T-helper 22 cell (primary cell): ENCODE results near the gene RBM19.
"Not testable (repeated sequence)": the region's sequence is repeated elsewhere in the genome, so short reads cannot be mapped to it uniquely, and the experiment has no call there.

Source experiments
- DNase-seq: peaks from one replicate; pipeline ENCODE4 v3.0.0-alpha.2; 2020; ENCODE audit warnings: low read depth

The RBM19 gene

DNA sequence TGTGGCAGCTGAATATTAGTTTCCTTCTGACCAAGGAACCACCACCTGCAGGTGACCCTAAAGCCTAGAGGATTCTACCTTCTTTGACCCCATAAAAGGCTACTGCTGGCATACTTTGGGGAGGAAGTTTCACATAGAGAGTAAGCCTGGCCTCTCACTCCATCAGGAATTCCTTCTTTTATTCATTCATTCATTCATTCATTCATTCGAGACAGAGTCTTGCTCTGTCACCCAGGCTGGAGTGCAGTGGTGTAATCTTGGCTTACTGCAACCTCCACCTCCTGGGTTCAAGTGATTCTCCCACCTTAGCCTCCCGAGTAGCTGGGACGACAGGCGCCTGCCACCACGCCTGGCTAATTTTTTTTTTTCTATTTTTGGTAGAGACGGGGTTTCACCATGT, 64.8 kb downstream of the RBM19 start:
- not testable (repeated sequence) for DNase-seq

DNA sequence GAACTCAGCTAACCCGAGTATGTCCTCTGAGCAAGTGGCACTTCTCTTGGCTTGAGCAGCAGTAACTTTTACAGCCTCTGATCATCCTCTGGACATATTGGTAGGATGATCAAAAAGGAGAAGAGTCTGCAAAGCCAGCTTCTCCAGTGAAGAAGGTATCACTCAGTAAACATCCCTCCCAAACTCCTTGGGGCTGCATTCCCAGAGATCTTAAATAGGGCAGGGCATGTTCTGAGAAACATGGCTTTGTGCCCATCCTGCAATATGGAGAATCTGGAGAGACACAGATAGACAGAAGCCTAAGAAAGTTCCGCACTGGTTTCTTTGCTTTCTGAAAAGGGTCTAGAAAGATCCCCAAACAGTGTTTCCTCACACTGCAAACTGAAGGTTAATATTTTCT, 65.4 kb downstream of the RBM19 start:
- no peak for DNase-seq

DNA sequence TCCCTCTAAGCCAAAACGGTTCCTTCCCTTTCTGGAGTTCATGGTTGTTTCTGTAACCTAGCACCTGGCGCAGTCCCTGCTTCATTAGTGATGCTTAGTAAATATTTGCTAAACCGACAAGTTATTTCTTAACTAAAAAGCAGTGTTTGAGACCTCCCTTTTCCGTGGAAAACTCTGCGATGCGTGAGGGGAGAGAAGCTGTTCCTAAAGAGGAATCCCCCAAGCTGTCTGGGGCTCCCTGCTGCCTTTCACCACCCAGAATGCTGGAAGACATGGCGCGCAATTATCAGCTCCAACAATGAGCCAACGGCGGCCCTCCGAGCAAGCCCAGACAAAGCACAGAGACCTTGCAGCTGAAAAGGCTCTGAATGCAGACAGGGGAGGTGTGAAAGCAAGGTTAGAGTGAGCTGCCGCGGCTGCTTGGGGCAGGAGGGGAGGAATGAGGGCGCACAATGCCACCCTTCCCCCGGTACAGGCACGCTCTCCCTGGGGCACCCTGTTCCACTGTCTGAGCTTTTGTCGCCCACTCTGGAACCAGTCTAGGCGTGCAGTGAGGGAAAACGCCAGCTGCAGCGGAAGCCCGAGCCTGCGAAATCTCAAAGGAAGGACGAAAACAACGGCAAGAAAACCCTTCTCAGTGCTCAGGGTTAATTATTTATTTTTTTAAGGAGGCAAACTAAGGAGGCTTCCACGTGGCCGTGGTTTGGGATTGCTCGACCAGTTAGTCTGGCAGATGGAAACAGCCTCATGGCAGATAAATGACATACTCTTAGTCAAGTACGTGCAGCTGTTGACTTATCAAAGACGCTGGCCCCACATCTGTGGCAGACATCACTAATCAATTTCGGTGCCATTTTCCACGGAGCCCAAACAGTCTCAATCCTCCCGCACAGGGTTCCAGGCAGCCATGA, 66.3 kb downstream of the RBM19 start:
- DNase-seq = no peak

DNA sequence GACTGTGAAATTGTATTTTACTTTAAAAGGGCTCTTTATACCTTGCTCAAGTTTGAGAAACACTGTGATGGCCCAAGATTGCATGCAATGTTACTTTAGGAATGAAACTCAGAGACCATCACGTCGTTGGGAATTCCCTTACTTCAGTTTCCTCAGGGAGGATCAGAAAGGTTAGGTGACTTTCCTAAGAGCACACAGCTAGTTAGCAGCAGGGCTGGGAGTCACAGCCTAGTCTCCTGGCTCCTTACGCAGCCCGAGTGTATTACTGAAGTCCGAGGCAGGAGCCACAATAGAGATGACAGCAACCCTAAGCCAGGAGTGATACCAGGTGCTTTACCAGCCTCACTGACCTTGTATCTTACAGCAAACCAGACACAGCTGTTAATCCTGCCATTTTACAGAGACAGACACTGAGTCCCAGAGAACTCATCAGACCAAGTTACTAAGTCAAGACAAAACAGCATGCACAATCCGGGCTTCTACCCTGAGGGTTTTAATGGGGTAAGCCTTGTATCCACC, 67.0 kb downstream of the RBM19 start:
- no peak for DNase-seq

DNA sequence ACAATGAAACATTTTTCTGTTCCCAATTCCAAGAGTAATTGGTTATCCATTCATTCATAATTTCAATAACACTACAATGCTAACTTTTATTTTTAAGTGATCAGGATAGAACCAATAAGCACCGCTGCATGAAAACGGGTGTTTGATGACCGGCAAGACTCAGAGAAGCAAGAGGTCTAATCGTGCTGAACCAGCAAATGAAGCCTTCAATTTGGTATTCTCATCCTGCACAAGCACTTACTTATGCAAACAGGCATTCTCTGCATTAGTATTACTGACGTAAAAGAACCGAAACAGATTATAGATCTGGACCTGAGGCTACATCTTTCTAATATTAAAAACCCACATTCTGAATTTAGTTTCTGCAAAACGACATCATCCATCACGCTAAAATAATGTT, 67.7 kb downstream of the RBM19 start:
- DNase-seq = no peak

DNA sequence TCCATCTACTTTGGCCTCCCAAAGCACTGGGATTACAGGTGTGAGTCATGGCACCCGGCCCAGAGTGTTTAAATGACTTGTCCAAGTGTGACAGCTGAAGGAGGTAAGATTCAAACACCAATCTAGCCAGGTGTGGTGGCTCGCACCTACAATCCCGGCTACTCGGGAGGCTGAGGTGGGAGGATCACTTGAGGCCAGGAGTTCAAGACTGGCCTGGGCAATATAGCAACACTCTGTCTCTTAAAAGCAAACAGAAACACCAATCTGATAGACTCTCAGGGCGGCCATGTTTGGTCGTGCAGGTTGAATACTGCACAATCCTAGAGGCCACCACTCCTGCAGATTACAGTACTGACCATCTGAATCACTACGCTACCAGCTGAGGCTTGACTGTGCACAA, 68.7 kb downstream of the RBM19 start:
- DNase-seq = no peak

DNA sequence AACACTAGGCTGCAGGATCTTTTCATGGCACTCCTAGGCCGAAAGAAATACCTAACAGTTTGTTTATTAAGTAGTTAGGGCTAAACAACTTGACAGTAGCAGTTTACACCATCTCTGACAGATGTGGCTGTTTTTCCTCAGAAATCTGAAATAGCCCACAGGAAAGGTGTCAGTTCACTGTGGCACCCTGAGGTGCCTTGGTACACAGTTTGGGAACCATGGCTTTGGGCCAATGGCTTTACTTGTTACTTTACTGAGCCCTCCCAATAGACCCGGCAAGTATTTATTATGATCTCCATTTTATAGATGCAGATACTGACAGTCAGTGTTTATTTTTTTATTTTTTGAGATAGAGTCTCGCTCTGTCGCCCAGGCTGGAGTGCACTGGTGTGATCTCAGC, 69.3 kb downstream of the RBM19 start:
- no peak for DNase-seq

DNA sequence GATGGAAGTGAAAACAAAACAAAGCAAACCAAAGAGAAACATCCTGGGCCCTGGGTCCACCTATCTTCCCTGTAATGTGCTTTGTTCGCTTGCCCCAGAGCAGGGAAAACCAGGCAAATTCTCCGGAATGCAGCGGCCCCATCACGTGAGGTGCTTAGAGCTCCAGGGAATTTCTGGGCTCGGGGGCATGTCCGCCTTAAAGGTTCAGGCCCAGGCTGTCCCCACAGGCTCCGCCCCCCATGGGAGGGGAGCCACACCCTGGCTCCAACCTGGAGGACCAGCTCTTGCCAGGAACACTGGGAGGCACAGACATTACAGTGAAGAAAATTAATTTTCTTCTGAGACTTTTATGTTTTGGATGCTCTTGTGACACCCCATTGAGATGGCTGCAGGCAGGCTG, 69.9 kb downstream of the RBM19 start:
- no peak for DNase-seq

DNA sequence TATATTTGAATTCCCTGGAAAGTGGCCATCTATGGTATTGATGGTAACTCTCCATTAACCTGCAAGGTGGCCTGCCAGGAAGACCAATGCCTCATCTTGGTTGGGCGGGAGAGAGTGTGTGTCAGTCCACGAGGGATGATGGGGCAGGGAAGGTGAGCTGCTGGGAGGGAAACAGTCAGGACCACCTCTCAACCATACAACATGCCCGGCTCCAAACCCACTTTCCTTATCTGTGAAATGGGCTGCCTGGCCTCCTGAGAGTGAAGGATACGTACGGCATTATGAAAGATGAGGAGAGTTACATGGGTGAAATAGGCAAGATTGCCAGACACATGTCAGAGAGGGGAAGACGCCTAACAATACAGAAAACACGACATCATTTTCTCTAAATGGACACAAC, 70.9 kb downstream of the RBM19 start:
- DNase-seq = no peak

DNA sequence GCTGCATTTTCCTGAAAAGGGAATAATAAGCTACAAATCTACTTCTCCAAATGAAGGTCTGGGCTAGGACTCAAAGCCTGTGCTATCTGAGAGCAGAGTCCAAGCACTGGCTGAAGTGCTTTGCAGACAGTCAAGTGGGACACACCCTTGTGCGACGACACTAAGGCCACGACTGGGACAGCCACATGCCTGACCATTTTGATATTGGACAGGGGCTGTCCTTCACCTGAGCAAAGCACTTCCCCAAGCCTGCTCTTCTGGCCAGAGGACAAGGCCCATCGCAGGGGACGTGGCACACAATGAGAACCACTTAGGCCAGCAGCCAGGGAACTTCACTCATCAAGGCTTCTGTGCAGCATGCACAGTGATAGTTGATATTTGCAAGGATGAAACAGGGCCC, 71.4 kb downstream of the RBM19 start:
- DNase-seq = no peak

DNA sequence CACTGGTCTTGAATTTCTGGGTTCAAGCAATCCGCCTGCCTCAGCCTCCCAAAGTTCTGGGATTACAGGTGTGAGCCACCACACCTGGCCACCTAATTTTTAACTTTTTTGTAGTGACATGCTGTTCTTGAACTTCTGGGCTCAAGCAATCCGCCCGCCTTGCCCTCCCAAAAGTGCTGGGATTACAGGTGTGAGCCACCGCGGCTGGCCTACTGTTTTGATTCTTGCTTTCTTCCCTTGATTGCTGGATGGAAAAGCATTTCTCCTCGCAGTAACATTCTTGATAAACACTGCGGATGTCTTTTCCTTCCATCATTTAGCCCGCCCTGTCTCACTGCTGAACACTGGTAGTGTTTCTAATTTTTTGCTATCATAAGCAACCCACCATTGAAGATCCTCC, 72.9 kb downstream of the RBM19 start:
- DNase-seq = no peak

DNA sequence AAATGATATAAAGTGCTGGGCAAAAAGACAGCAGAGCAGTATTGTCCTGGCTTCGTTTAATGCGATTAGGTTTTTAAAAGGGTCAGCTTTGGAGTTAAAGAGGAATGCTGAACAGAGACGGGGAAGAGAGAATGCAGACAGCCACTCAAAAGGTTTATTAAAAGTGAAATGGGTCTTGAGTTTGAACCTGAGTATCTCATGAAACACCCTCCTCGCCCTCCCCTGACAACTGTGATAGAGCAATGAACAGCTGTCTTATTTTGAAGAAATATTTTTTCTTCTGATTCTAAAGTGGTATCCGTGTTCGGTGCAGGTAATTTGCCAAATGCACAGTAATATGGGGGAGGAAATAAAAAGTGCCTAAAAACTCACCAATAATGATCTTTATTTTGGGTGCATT, 73.6 kb downstream of the RBM19 start:
- no peak for DNase-seq

DNA sequence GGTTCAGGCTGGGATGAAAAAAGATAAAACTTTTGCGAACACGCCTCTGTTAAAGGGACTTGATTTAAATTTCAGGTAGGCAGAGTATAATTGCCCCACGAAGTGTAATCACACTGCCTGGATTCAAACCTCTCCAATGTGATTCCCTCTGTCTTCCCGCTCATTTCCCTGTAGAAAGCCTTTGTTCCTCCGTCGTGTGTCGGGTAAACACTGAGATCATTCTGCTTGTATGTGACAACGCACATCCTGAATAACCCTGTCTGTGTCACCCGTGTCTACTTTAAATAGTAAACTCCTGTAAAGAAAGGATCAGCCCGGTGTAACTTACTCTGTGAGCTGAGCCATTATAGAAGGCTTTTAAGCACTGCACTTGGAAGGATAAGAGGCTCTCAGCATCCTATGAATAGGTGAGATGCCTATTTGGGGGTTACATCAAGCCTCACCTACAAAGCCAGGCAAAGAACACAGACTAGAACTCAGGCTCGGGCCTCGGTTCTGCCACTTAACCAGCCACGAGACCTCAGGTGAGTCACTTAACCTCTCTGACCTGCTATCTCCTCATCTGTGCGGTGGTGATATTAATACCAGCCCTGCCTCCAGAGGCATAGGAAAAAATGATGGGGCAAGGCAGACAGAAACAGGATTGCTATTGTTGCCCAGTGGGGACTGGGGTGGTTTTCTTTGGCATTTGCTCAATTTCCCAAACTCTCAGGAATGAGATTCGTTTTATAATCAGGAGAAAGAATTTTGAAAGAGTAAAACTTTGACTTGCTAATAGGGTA, 74.2 kb downstream of the RBM19 start:
- no peak for DNase-seq

DNA sequence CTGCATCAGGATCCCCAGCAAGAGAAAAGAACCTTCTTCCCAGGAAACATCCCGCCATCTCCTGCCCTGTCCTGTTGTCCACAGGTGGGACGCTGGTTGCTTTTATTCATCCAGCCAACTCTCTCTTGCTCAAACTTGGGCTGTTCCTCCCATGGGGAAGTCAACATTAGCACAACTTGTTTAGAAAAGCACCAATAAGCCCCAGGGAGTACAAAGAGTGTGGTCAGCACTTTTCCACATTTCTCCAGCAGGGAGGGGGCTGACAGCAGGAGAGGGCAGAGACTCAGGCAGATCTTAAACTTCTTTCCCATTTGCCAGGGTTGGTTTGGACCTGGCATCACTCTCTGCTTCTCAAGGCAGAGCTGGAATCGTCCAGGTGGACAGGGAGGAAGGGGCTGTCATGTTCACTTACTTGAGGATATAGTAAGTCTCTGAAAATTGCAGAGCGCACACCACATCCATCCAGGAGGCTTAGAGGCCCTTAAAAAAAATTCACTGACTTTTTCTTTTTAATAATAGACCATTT, 74.9 kb downstream of the RBM19 start:
- no peak for DNase-seq

DNA sequence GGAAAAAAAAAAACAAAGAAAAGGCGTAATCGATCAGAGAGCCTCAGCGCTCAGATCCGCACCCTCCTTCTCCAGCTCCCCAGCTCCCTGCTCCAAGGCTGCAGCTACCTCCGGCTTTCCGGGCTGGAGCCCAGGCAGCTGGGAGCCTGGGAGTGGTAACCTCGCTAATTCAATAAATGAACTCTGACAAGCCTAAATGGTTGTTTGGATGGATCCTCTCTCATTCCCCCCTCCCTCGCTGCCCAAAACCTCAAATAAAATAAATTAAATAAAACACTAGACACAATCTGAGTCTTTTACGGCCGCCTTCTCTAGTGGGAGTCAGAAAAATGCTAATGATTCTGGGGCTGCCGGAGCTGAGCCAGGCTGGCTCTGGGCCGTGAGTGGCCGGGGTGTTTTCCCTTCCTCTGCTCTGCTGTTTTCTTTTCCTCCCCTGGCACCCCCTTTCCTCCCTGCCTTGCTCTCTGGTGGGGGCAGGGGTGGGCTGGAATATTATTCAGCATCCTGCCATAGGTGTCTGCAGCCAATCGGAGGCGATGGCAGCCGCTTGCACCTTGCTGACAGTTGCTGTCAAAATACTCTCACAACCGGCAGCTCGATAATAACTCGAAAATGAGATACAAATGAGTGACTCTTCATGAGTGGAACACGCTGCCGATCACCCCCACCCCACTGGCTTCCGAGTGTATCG, 76.1 kb downstream of the RBM19 start:
- DNase-seq = no peak

DNA sequence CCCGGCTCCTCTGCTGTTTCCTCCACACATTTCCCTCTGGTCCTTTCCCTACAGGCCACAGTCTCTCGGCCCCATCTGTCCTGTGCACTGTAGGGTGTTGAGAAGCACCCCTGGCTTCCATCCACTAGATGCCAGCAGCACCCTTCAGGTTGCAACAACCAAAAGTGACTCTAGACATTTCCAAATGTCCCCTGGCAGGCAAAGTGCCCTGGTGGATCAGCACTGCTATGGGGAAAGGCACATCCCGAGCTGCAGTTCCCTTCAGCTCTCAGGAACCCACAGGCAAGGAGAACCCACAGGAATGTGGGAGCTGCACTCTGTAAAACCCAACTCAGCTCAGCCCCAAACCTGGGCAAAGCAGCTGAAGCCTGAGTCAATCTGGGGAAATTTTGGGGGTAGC, 77.0 kb downstream of the RBM19 start:
- no peak for DNase-seq

DNA sequence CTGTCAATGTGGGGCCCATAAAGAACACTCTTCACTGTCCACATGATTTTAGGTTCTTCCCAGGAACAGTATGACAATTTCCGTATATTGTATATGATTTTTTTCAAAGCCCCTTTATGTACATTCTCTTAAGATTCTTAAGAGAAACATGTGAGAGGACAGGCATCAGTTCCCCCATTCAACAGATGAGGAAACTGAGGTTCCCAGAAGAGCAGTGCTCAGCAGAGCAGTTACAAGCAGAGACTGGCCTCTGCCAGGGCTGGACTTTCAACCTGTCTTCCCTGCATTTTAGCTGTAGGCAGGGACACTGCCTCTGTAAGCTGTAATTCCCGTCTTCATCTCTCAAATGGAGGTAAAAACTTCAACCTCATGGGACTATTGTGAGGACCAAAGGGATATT, 77.7 kb downstream of the RBM19 start:
- no peak for DNase-seq

DNA sequence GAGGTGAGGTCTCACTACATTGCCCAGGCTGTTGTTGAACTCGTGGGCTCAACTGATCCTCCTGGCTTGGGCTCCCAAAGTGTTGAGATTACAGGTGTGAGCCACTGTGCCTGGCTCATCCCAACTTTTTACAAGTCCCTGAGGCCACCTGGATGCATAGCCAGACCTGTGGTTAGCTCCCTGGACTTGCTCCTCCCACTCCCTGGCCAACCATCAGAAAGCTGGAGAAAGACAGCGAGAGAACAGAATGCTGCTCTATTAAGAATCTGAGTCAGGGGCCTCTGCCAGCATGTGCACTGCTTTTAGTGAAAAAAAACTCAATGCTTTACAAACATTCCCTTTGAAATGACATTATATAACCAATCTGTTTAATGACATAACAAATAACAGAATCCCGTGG, 78.2 kb downstream of the RBM19 start:
- DNase-seq = no peak

DNA sequence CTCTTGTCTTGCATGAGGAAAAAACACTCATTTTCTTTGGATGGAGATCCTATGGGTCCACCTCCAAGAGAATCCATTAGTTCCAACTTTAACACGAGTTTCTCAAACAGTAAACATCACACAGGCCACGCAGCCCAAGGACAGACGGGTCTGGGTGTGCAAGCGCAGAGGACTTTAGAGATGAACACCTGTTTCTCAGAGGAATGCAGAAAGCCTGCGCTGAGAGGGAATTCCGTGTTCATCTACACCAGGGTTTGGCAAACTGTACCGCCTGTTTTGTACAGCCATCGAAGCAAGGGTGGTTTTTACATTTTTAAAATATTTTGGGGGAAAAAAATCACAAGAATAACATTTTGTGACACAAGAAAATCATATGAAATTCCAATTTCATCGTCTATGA, 79.4 kb downstream of the RBM19 start:
- no peak for DNase-seq

DNA sequence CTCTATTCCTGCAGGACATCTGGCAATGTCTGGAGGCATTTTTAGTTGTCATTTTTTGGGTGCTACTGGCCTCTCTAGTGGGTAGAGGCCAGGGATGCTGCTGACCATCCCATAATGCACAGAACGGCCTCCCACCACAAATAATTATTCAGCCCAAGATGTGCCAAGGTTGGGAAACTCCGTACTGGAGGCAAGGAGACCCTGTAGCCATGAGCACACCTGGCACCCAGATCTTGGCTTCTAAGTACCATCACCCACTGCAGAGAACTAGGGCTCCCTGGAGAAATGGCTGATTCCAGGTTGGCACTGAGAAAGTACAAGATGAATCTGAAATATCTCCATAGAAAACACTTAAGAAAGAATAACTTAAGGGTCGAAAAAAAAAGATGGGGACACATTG, 81.7 kb downstream of the RBM19 start:
- DNase-seq = no peak

DNA sequence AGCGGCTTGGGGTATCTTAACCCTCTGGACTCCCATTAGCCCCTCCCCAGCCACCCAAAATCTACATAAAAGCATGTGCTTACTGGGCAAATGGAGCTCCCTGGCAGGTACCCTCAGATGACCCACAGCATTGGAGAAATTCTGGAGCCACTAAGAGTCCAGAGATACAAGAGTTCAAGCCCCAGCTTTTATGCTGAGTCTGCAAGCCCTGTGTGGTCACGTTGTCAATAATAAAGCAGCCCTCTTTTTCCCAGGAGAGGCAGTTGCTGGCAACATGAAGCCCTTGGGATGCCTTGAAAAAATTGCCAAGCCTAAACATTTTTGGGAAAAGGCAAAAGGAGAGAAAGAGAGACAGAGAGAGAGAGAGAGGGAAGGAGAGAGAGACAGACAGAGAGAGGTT, 83.4 kb downstream of the RBM19 start:
- no peak for DNase-seq
